Peyer's patch (tissue), 4 donors: ENCODE data around the gene PASD1. TPM values are rescaled to one million over a fixed set of nuclear protein-coding genes. Genes with fewer than 3 reads are reported as not detected.

Source experiments
- DNase-seq, 3 donors: peaks; one replicate each; pipeline ENCODE4 v3.0.0-alpha.2; 2017 to 2019
- H3K27ac ChIP-seq, 4 donors: fragments of 200-600 bp; sonication (generic); one replicate each; pipeline ENCODE4 v1.5.1; 2016 to 2019
- H3K27me3 ChIP-seq, 2 donors: fragments of 200-600 bp; sonication (generic); one replicate each; pipeline ENCODE4 v1.5.1; 2019
- H3K36me3 ChIP-seq, 3 donors: fragments of 200-600 bp; sonication (generic); one replicate each; pipeline ENCODE4 v1.5.1; 2016 to 2019
- H3K4me1 ChIP-seq, 4 donors: fragments of 200-600 bp; sonication (generic); one replicate each; pipeline ENCODE4 v1.5.1; 2016 to 2019
- H3K4me3 ChIP-seq, 4 donors: fragments of 200-600 bp; sonication (generic); 1 replicate in 3 of 4; 2 replicates in 1 of 4; pipeline ENCODE4 v1.5.1; 2016 to 2019; ENCODE audit warnings: mild to moderate bottlenecking in 1 of 4
- H3K9me3 ChIP-seq, 4 donors: fragments of 200-600 bp; sonication (generic); one replicate each; pipeline ENCODE4 v1.5.1; 2016 to 2019; ENCODE audit warnings: mild to moderate bottlenecking in 1 of 4
- POLR2A ChIP-seq, 2 donors: fragments of 450-650 bp; IDR thresholded peaks; one replicate each; pipeline ENCODE4 v1.5.1; 2017; ENCODE audit warnings: antibody characterized with exemption in 2 of 2, mild to moderate bottlenecking in 2 of 2, moderate library complexity in 2 of 2
- total RNA-seq, 4 donors: library from RNA; depleted of rRNA; stranded (reverse); fragments of >200 nt; gene quantifications; one replicate each; pipeline ENCODE4 v1.1.0, GENCODE V29; 2016
- TF ChIP-seq, protein P1 (sequence below), 6 experiments: fragments of 450-650 bp in 4 of 6; fragments of 200-600 bp in 2 of 6; sonication (generic) in 1 of 6; IDR thresholded peaks; one replicate each; pipeline ENCODE4 v1.5.1; 2017 to 2019; ENCODE audit warnings: antibody characterized with exemption in 6 of 6, mild to moderate bottlenecking in 3 of 6, moderate library complexity in 1 of 6

Gene PASD1
- total RNA-seq, 4 donors from 2014 or later: not detected

DNA sequence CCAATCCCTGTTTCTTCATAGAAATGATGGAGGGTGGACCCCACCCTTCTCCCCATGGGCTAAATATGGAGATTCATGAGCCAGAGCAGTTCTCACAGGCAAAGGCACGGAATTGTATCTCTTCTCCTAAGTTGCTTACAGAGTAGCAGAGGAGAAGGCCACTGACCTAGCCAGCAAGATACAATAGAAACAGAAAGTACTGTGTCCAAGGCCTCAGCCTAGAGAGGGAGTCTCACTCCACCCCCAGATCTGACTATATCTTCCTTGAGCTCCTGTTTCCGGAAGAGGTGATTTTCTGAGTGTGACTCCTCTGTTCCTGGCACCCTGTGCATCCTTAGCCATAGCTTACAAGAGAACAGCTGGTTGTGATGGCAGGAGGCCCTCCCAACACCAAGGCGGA, 152.3 kb downstream of the PASD1 start, which contains the start of gene FATE1:
Gene FATE1 (plus strand): TSS at position 284 of the 400 bp plus-strand sequence. CDS start 85 bp downstream, at position 369.
- no peak for DNase-seq
- H3K36me3 ChIP-seq: no peaks in the 10 kb centered on the region
- H3K4me3 ChIP-seq: no peak within 1 kb of the TSS
- no peaks in the 10 kb centered on the region for H3K4me1 ChIP-seq
- H3K27ac ChIP-seq: no peak within 1 kb of the TSS
- TF ChIP-seq, protein P1, sequence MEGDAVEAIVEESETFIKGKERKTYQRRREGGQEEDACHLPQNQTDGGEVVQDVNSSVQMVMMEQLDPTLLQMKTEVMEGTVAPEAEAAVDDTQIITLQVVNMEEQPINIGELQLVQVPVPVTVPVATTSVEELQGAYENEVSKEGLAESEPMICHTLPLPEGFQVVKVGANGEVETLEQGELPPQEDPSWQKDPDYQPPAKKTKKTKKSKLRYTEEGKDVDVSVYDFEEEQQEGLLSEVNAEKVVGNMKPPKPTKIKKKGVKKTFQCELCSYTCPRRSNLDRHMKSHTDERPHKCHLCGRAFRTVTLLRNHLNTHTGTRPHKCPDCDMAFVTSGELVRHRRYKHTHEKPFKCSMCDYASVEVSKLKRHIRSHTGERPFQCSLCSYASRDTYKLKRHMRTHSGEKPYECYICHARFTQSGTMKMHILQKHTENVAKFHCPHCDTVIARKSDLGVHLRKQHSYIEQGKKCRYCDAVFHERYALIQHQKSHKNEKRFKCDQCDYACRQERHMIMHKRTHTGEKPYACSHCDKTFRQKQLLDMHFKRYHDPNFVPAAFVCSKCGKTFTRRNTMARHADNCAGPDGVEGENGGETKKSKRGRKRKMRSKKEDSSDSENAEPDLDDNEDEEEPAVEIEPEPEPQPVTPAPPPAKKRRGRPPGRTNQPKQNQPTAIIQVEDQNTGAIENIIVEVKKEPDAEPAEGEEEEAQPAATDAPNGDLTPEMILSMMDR (IDR thresholded peaks at IDR 0.05): no peak
- no peak for TF ChIP-seq POLR2A (IDR thresholded peaks at IDR 0.05)
- no peaks in the 10 kb centered on the region for H3K9me3 ChIP-seq
- no peaks in the 10 kb centered on the region for H3K27me3 ChIP-seq

DNA sequence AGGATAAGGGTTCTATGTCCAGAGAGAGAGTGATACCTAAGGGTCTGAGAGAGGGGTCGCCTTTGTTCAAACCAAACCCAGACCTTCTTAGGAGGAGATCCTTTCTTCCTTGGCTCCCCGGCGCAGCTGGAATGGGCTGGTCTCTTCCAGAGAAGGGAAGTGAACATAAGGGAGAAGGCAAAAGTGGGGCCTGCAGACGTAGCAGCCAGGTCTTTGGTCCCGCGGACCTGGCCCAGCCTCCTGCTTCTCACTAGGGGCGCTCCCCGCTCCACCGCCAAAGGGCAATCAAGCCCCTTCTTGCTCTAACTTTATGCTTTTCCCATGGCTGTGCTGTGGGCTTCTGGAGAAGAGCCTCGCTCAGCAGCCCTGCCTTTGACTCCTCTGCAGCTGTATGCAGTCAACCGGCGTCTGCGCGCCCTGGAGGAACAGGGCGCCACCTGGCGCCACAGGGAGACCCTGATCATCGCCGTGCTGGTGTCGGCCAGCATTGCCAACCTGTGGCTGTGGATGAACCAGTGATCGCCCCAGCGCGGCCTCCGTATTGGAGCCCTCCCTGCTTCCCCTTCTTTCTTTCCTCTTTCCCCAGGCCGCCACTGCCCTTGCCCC, 158.9 kb downstream of the PASD1 start:
- H3K27me3 ChIP-seq: no peaks in the 10 kb centered on the region
- no peak overlapping the region for H3K27ac ChIP-seq
- no peaks in the 10 kb centered on the region for H3K4me1 ChIP-seq
- peak in 2 of 3 donors; percentile 47 to 48 for DNase-seq
- TF ChIP-seq, protein P1 (IDR thresholded peaks at IDR 0.05): peak in 3 of 6 experiments; percentile 18 to 23 (median 21)
- no peak for TF ChIP-seq POLR2A (IDR thresholded peaks at IDR 0.05)
- H3K9me3 ChIP-seq: no peaks in the 10 kb centered on the region
- H3K36me3 ChIP-seq: no peaks in the 10 kb centered on the region
- H3K4me3 ChIP-seq: no peak overlapping the region

DNA sequence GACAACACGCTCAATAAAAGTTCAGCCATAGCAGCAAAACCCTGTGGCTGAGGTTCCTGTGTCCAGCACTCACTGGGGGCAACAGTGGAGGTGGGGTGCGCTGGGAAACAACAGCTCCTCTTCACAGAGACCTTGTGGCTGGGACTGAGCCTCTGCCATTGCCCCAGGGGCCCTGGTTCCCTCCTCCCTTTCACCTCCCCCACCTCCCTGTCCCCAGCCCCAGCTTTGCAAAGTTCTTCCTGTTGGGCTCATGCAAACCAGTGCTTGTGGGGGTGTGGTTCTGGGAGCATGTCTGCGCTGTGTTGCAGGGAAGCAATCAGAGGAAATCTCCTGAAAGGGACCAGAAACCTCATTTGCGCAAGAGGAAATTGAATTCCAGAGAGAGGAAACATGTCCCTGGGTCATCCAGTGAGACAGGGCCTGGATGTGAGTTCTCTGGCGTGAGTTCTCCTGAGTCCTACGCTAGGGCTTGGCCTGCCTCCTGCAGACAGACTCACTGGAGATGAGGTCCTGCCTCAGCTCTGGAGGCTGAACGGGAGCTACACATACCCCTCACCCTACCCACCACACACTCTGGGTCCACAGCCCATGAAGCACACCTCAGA, 159.8 kb downstream of the PASD1 start:
- Histone ChIP-seq H3K9me3 (no peaks in the 10 kb centered on the region), H3K27me3 (no peaks in the 10 kb centered on the region), H3K27ac (no peak overlapping the region), H3K36me3 (no peaks in the 10 kb centered on the region), H3K4me3 (no peak overlapping the region), H3K4me1 (no peaks in the 10 kb centered on the region)
- peak in 1 of 3 donors; percentile 19 for DNase-seq
- TF ChIP-seq, protein P1 (IDR thresholded peaks at IDR 0.05): no peak
- no peak for TF ChIP-seq POLR2A (IDR thresholded peaks at IDR 0.05)

DNA sequence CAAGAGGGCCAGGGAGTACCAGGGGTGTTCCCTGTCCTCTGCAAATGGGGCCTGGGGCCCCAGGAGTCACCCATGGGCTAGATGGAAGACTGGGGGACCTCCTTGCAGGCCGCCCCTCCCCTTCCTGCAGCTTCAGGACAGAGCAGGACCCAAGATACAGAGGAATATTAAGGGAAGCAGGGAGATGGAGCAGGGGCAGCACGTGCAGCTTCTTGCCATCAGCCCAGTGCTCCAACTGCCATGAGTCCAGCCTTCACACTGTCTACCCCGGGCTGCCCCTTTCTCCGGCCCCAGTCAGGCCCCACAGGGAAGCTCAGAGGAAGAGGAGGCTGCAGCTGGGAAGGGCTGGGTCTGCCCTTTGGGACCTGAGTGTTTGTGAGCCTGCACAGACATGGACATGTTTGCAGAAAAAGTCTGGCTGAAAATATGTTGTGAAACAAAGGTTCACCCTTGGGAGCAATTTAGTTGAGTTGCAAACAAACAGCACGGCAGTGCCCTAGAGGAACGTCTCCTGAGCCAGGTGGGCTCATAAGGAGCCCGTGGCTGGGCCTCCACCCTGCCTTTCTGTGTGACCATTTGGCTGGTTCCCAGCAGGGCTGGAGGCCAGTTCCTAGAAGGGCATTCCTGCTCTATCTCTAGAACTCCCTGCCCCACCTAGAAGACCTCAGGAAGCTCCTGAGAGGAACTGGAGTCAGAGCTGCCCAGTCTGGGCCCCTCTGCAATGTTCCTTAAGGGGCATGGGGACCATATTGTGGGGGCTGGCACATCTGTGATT, 161.3 kb downstream of the PASD1 start:
- Histone ChIP-seq H3K4me1 (no peaks in the 10 kb centered on the region), H3K27me3 (no peaks in the 10 kb centered on the region), H3K4me3 (no peak overlapping the region), H3K27ac (no peak overlapping the region), H3K36me3 (no peaks in the 10 kb centered on the region), H3K9me3 (no peaks in the 10 kb centered on the region)
- peak in 1 of 3 donors; percentile 23 for DNase-seq
- TF ChIP-seq, protein P1 (IDR thresholded peaks at IDR 0.05): no peak
- TF ChIP-seq POLR2A (IDR thresholded peaks at IDR 0.05): no peak

DNA sequence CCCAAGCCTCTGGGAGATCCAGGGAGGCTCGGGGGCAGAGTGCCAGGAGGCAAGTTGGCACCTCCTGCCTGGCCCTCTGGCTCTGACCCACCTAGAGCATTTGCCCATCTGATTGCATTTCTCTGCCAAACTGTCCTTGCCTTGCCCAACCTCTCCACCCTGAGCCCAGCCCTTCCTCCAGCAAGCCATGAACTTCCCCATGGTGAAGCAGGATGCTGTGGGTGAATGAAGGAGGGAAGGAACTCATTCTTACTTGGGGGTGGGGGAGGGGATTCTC, 161.8 kb downstream of the PASD1 start:
- Histone ChIP-seq H3K36me3 (no peaks in the 10 kb centered on the region), H3K4me3 (no peak overlapping the region), H3K27ac (no peak overlapping the region), H3K4me1 (no peaks in the 10 kb centered on the region), H3K27me3 (no peaks in the 10 kb centered on the region), H3K9me3 (no peaks in the 10 kb centered on the region)
- DNase-seq: no peak
- TF ChIP-seq, protein P1 (IDR thresholded peaks at IDR 0.05): no peak
- TF ChIP-seq POLR2A (IDR thresholded peaks at IDR 0.05): no peak

Other genes with a start within 250 kb of the PASD1 start
- gene VMA21, start 166.5 kb upstream of the PASD1 start, total RNA-seq: 10 to 100 TPM in 3 of 4 donors, 1 to 10 TPM in 1; 7.2 to 19.0 (median 13.6) TPM
- gene PRRG3, start 131.8 kb downstream of the PASD1 start, total RNA-seq: under 1 TPM in 2 of 4 donors, not detected in 2; 0.19 to 0.40 TPM
- not detected for gene FATE1, start 152.4 kb downstream of the PASD1 start, total RNA-seq
- not detected for gene CNGA2, start 171.1 kb downstream of the PASD1 start, total RNA-seq